K562 (cell line): ENCODE data around the gene OR1J1. TPM values are rescaled to one million over a fixed set of nuclear protein-coding genes. Genes with fewer than 3 reads are reported as not detected.

ENCODE experiments used
- CAMTA2 ChIP-seq: fragments of 250-450 bp; sonication (Bioruptor Pico); conservative IDR thresholded peaks from 2 replicates; pipeline ENCODE4 v1.5.1; 2022
- CEBPG ChIP-seq, 3 experiments: fragments of 200-800 bp in 1 of 3; sonication (Bioruptor generic) in 1 of 3; sonication (generic) in 1 of 3; formaldehyde crosslinking in 1 of 3; IDR thresholded peaks in 2 of 3; conservative IDR thresholded peaks in 1 of 3; 2 replicates each; pipeline versions ENCODE4 v1.6.1 to v1.8.0; 2016 to 2022; ENCODE audit warnings: missing compliant biosample characterization in 2 of 3, missing genetic modification characterization in 2 of 3, mild to moderate bottlenecking in 1 of 3, missing genetic modification reagents in 1 of 3
- CHD7 ChIP-seq: fragments of 200-600 bp; sonication (generic); IDR thresholded peaks from one replicate; pipeline ENCODE4 v1.6.1; 2012; ENCODE audit warnings: mild to moderate bottlenecking, low read depth, low read length, inconsistent platforms
- ETS1 ChIP-seq: conservative IDR thresholded peaks from 2 replicates; pipeline ENCODE4 v1.6.1; 2011; ENCODE audit warnings: low read depth, mild to moderate bottlenecking, low read length; ENCODE audit not compliant: control insufficient read depth
- ID3 ChIP-seq, 2 experiments: fragments of 250-450 bp in 1 of 2; fragments of 450-650 bp in 1 of 2; sonication (Bioruptor Pico) in 1 of 2; IDR thresholded peaks; 2 replicates each; pipeline versions ENCODE4 v1.6.1 to v1.8.0; 2016 to 2021; ENCODE audit warnings: mild to moderate bottlenecking in 2 of 2, moderate library complexity in 2 of 2, missing compliant biosample characterization in 1 of 2, missing genetic modification characterization in 1 of 2
- L3MBTL2 ChIP-seq: fragments of 450-650 bp; IDR thresholded peaks from 2 replicates; pipeline ENCODE4 v1.6.1; 2016; ENCODE audit warnings: mild to moderate bottlenecking, moderate library complexity
- MAZ ChIP-seq, 2 experiments: fragments of 450-650 bp in 1 of 2; sonication (generic) in 1 of 2; formaldehyde crosslinking; IDR thresholded peaks in 1 of 2; conservative IDR thresholded peaks in 1 of 2; 2 replicates each; pipeline versions ENCODE4 v1.4.0 to v1.5.0; 2020; ENCODE audit warnings: mild to moderate bottlenecking in 1 of 2, missing genetic modification reagents in 1 of 2
- NFIC ChIP-seq: fragments of 450-650 bp; IDR thresholded peaks from 2 replicates; pipeline ENCODE4 v1.6.1; 2017; ENCODE audit warnings: mild to moderate bottlenecking, inconsistent platforms
- ZFP91 ChIP-seq: sonication (generic); formaldehyde crosslinking; IDR thresholded peaks from 2 replicates; pipeline ENCODE4 v1.8.0; 2022; ENCODE audit warnings: mild to moderate bottlenecking, missing genetic modification reagents
- ZNF354B ChIP-seq: fragments of 250-450 bp; sonication (Bioruptor Pico); IDR thresholded peaks from 2 replicates; pipeline ENCODE4 v1.4.0; 2020
- ZNF507 ChIP-seq: conservative IDR thresholded peaks from 2 replicates; pipeline ENCODE4 v1.6.1; 2017; ENCODE audit warnings: missing genetic modification characterization, missing compliant biosample characterization
- polyA plus RNA-seq, 8 experiments: library from polyadenylated mRNA; depleted of rRNA in 4 of 8; stranded (reverse) in 5 of 8; unstranded in 3 of 8; fragments of >200 nt; fragmentation: Nextera tagmentation in 2 of 8; fragmentation: Illumina TruSeq in 1 of 8; extraction: Ambion mirVana in 2 of 8; extraction: Trizol in 1 of 8; gene quantifications; 2 replicates each; pipeline versions ENCODE4 v1.2.1 to v1.2.3, GENCODE V29; 2011 to 2014; ENCODE audit warnings: inconsistent platforms in 1 of 8, missing spikeins in 1 of 8
- total RNA-seq, 7 experiments: library from RNA; depleted of rRNA in 6 of 7; stranded (reverse); fragments of >200 nt in 6 of 7; fragmentation: Illumina TruSeq in 2 of 7; extraction: Trizol in 2 of 7; gene quantifications; 2 replicates each; pipeline versions ENCODE4 v1.2.1 to v1.2.3, GENCODE V29; 2011 to 2021; ENCODE audit warnings: low replicate concordance in 1 of 7

Gene OR1J1
- total and polyA plus RNA-seq, 9 of the 15 experiments (the other 6 are each of a cell fraction or from before 2014, with no cell fraction given), result not detected

GRCh38 chr9:122446819-122447484 lies 30.8 kb downstream of the OR1J1 start (continued):
- TF ChIP-seq ID3 (CRISPR knock-in tag; IDR thresholded peaks at IDR 0.05) (no peak), ID3 (tag; IDR thresholded peaks at IDR 0.05) (0 out of 2 replicates have a peak, but pooled peaks have one; percentile 34), L3MBTL2 (0 out of 2 replicates have a peak, but pooled peaks have one; percentile 23), ZNF507 (no peak), ZNF354B (no peak), NFIC (peak; percentile 91), CEBPG (CRISPR knock-in tag; IDR thresholded peaks at IDR 0.05) (no peak), CEBPG (tag; conservative IDR thresholded peaks at IDR 0.05 in 1 of 2, IDR thresholded peaks at IDR 0.05 in 1 of 2) (peak in 1 of 2 experiments; percentile 11; a peak in 1 of 4 replicates), ETS1 (no peak), CHD7 (no peak), ZFP91 (CRISPR knock-in tag) (no peak), MAZ (CRISPR knock-in tag; conservative IDR thresholded peaks at IDR 0.05 in 1 of 2, IDR thresholded peaks at IDR 0.05 in 1 of 2) (peak in 1 of 2 experiments; percentile 36; a peak in 1 of 4 replicates), CAMTA2 (no peak)
